HG03575 (cell line): ENCODE results near the gene BANP.
"Not testable (repeated sequence)": the region's sequence is repeated elsewhere in the genome, so short reads cannot be mapped to it uniquely, and the experiment has no call there.

Source experiments
- ATAC-seq: cut with Tn5 transposase; IDR thresholded peaks from one replicate; pipeline ENCODE4 v1.9.1; 2021; ENCODE audit not compliant: unreplicated experiment, insufficient number of reproducible peaks, low FRiP score; ENCODE audit errors: extremely low read depth

The BANP gene

GRCh38 chr16:87983737-87984097 is 32.5 kb downstream of the BANP start:
- ATAC-seq = not testable (repeated sequence)

GRCh38 chr16:87984180-87984579 is 32.9 kb downstream of the BANP start:
- ATAC-seq = not testable (repeated sequence)

- no peak for ATAC-seq
These were observed 33.5 kb downstream of the BANP start for GRCh38 chr16:87984632-87985267.

- ATAC-seq = not testable (repeated sequence)
These were observed 34.3 kb downstream of the BANP start for GRCh38 chr16:87985493-87985892.

GRCh38 chr16:87986361-87986849 is 35.2 kb downstream of the BANP start:
- ATAC-seq = not testable (repeated sequence)

GRCh38 chr16:87988596-87988995 is 37.4 kb downstream of the BANP start:
- ATAC-seq = not testable (repeated sequence)

- ATAC-seq = not testable (repeated sequence)
These were observed 39.0 kb downstream of the BANP start for GRCh38 chr16:87990254-87990653.

- not testable (repeated sequence) for ATAC-seq
These were observed 40.9 kb downstream of the BANP start for GRCh38 chr16:87992142-87992541.

GRCh38 chr16:87993901-87994300 is 42.7 kb downstream of the BANP start:
- no peak for ATAC-seq

- ATAC-seq = no peak
These were observed 44.4 kb downstream of the BANP start for GRCh38 chr16:87995644-87996043.

GRCh38 chr16:87996962-87997880 is 46.0 kb downstream of the BANP start:
- ATAC-seq = no peak

GRCh38 chr16:87998184-87998793 is 47.1 kb downstream of the BANP start:
- not testable (repeated sequence) for ATAC-seq

GRCh38 chr16:87998992-87999391 is 47.8 kb downstream of the BANP start:
- ATAC-seq = not testable (repeated sequence)

- ATAC-seq = no peak
These were observed 51.0 kb downstream of the BANP start for GRCh38 chr16:88002211-88002610.

- no peak for ATAC-seq
These were observed 51.5 kb downstream of the BANP start for GRCh38 chr16:88002749-88003148.

GRCh38 chr16:88003316-88003715 is 52.1 kb downstream of the BANP start:
- no peak for ATAC-seq

GRCh38 chr16:88003736-88004135 is 52.5 kb downstream of the BANP start:
- no peak for ATAC-seq

- ATAC-seq = no peak
These were observed 53.2 kb downstream of the BANP start for GRCh38 chr16:88004391-88004790.

- ATAC-seq = no peak
These were observed 53.9 kb downstream of the BANP start for GRCh38 chr16:88005181-88005581.

GRCh38 chr16:88005968-88006367 is 54.7 kb downstream of the BANP start:
- no peak for ATAC-seq
